Astrocyte (in vitro differentiated cells and primary cell): ENCODE measurements around the gene AMFR. TPM values are rescaled to one million over a fixed set of nuclear protein-coding genes. Genes with fewer than 3 reads are reported as not detected.

ENCODE experiments used
- DNase-seq: peaks from one replicate; pipeline ENCODE4 v3.0.0-alpha.2; 2010; ENCODE audit warnings: low read depth
- FAIRE-seq: peaks from 2 replicates; lab custom pipeline; 2011; peaks lifted over from hg19 to GRCh38; lab: Jason Lieb, UNC
- H2AFZ ChIP-seq: 2 replicates; pipeline ENCODE4 v1.6.0; 2012; ENCODE audit warnings: low read depth, low read length, inconsistent platforms
- H3K27ac ChIP-seq: 2 replicates; pipeline ENCODE4 v1.5.1; 2011; ENCODE audit warnings: low read depth, low read length, inconsistent platforms
- H3K27me3 ChIP-seq: 2 replicates; pipeline ENCODE4 v1.6.0; 2011; ENCODE audit warnings: low read length, inconsistent platforms; ENCODE audit not compliant: insufficient read depth
- H3K36me3 ChIP-seq: 2 replicates; pipeline ENCODE4 v1.5.1; 2011; ENCODE audit warnings: low read length, inconsistent platforms; ENCODE audit not compliant: insufficient read depth
- H3K4me1 ChIP-seq: 2 replicates; pipeline ENCODE4 v1.5.1; 2011; ENCODE audit warnings: low read length, inconsistent platforms; ENCODE audit not compliant: insufficient read depth
- H3K4me2 ChIP-seq: 2 replicates; pipeline ENCODE4 v1.6.0; 2012; ENCODE audit warnings: low read length, inconsistent platforms
- H3K4me3 ChIP-seq: 2 replicates; pipeline ENCODE4 v1.5.1; 2011; ENCODE audit warnings: low read depth, mild to moderate bottlenecking, low read length, inconsistent platforms; ENCODE audit not compliant: insufficient read depth
- H3K79me2 ChIP-seq: 2 replicates; pipeline ENCODE4 v1.6.0; 2012; ENCODE audit warnings: mild to moderate bottlenecking, low read length, inconsistent platforms; ENCODE audit not compliant: insufficient read depth
- H3K9ac ChIP-seq: 2 replicates; pipeline ENCODE4 v1.6.0; 2012; ENCODE audit warnings: mild to moderate bottlenecking, low read length, inconsistent platforms
- H3K9me3 ChIP-seq: 2 replicates; pipeline ENCODE4 v1.5.1; 2012; ENCODE audit warnings: low read depth, mild to moderate bottlenecking, low read length, inconsistent platforms; ENCODE audit not compliant: insufficient read depth
- H4K20me1 ChIP-seq: 2 replicates; pipeline ENCODE4 v1.6.0; 2012; ENCODE audit warnings: low read length, inconsistent platforms; ENCODE audit not compliant: insufficient read depth
- H3K27ac Mint-ChIP-seq: one replicate; pipeline ENCODE4 v1.8.0; 2021; ENCODE audit warnings: mild to moderate bottlenecking, mixed read lengths; ENCODE audit not compliant: unreplicated experiment
- H3K27me3 Mint-ChIP-seq: one replicate; pipeline ENCODE4 v1.8.0; 2021; ENCODE audit warnings: low read depth, mixed read lengths; ENCODE audit not compliant: unreplicated experiment
- H3K36me3 Mint-ChIP-seq: one replicate; pipeline ENCODE4 v1.8.0; 2021; ENCODE audit warnings: low read depth, mixed read lengths; ENCODE audit not compliant: unreplicated experiment
- H3K4me1 Mint-ChIP-seq: one replicate; pipeline ENCODE4 v1.8.0; 2021; ENCODE audit warnings: low read depth, mixed read lengths; ENCODE audit not compliant: unreplicated experiment
- H3K4me3 Mint-ChIP-seq: one replicate; pipeline ENCODE4 v1.8.0; 2021; ENCODE audit warnings: mild to moderate bottlenecking, moderate library complexity, mixed read lengths; ENCODE audit not compliant: unreplicated experiment
- H3K9me3 Mint-ChIP-seq: one replicate; pipeline ENCODE4 v1.8.0; 2021; ENCODE audit warnings: mild to moderate bottlenecking, mixed read lengths; ENCODE audit not compliant: unreplicated experiment
- EZH2 ChIP-seq: IDR thresholded peaks from 2 replicates; pipeline ENCODE4 v1.6.1; 2012; ENCODE audit warnings: mild to moderate bottlenecking, low read length, inconsistent platforms; ENCODE audit not compliant: insufficient read depth
- total RNA-seq: library from RNA; stranded (reverse); gene quantifications from 2 replicates; pipeline ENCODE4 v1.2.1, GENCODE V29; 2021
- TF ChIP-seq, protein P1 (sequence below): IDR thresholded peaks from 2 replicates; pipeline ENCODE4 v1.5.1; 2011; ENCODE audit warnings: low read depth, mild to moderate bottlenecking, inconsistent platforms, low read length, moderate library complexity; ENCODE audit not compliant: insufficient read depth

Gene AMFR
- total RNA-seq, 1 donor from 2014 or later, result 86.2 TPM

DNA sequence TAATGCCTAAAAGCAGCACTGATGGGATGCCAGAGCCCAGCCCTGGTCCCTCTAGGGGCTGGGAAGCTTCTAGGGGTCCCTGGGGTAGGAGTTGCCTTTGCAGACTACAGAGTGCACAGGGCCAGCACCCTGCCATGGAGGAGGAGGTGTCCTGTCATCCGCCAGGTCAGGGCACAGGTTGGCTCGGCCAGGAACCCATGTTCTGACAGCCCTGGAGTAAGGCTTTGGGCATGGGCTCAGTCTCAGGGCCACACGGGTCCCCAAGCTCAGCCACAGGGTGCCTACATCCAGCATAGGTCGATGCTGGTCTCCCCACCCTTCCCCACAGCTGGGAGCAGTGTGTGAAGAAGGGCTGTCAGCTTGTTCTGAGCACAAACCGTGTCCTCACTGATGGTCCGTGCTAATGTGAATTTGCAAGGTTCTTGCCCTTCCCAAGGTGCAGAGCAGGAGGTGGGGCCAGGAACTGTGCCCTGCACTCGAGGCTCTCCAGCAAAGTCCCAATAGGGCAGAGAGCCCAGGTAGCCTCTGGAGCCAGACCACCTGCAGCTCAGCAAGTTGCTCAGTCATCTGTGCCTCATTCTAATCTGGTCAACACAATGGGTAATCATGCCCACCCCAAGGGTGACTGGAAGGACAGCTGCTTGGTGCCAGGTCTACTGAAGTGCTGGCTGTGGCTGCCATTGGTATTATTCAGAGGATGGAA, 72.8 kb downstream of the AMFR start:
- H3K9ac ChIP-seq, result no peak overlapping the region
- peaks cover 20% of the 10 kb centered on the region for H3K27me3 Mint-ChIP-seq
- H3K27ac Mint-ChIP-seq, result no peak overlapping the region
- H2AFZ ChIP-seq, result no peak overlapping the region
- DNase-seq (no peak), FAIRE-seq (no peak)
- no peaks in the 10 kb centered on the region for H3K27me3 ChIP-seq
- H4K20me1 ChIP-seq, result no peaks in the 10 kb centered on the region
- H3K27ac ChIP-seq, result no peak overlapping the region
- peaks cover 9% of the 10 kb centered on the region for H3K4me1 Mint-ChIP-seq
- peaks cover 18% of the 10 kb centered on the region for H3K4me1 ChIP-seq
- H3K36me3 Mint-ChIP-seq, result no peaks in the 10 kb centered on the region
- no peak overlapping the region for H3K4me2 ChIP-seq
- H3K36me3 ChIP-seq, result no peaks in the 10 kb centered on the region
- H3K9me3 ChIP-seq, result no peaks in the 10 kb centered on the region
- TF ChIP-seq EZH2, result no peak
- TF ChIP-seq, protein P1, sequence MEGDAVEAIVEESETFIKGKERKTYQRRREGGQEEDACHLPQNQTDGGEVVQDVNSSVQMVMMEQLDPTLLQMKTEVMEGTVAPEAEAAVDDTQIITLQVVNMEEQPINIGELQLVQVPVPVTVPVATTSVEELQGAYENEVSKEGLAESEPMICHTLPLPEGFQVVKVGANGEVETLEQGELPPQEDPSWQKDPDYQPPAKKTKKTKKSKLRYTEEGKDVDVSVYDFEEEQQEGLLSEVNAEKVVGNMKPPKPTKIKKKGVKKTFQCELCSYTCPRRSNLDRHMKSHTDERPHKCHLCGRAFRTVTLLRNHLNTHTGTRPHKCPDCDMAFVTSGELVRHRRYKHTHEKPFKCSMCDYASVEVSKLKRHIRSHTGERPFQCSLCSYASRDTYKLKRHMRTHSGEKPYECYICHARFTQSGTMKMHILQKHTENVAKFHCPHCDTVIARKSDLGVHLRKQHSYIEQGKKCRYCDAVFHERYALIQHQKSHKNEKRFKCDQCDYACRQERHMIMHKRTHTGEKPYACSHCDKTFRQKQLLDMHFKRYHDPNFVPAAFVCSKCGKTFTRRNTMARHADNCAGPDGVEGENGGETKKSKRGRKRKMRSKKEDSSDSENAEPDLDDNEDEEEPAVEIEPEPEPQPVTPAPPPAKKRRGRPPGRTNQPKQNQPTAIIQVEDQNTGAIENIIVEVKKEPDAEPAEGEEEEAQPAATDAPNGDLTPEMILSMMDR, result no peak
- H3K79me2 ChIP-seq, result no peaks in the 10 kb centered on the region
- H3K4me3 ChIP-seq, result no peak overlapping the region
- no peaks in the 10 kb centered on the region for H3K9me3 Mint-ChIP-seq
- no peak overlapping the region for H3K4me3 Mint-ChIP-seq

DNA sequence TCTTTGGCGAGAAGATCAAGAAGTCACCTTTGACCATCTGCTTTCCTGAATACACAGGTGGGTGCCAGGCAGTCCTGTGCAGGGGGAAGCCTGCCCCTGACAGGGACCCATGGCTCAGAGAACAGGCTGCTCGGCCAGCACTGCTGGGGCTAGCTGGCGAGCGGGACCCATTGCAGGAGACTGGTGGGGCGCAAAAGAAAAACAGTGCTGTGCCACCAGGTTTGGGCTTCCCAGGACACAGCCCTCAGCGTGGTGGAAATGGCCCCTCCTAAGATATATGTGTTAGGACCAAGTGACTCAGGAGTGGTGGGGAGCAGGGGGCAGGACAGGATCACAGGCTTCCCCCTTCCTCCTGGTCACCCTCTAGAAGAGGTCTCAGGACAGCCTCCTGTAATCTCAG, 73.9 kb downstream of the AMFR start:
- H3K79me2 ChIP-seq, result no peaks in the 10 kb centered on the region
- H4K20me1 ChIP-seq, result no peaks in the 10 kb centered on the region
- H3K36me3 ChIP-seq, result no peaks in the 10 kb centered on the region
- H3K4me3 Mint-ChIP-seq, result no peak overlapping the region
- H3K9me3 ChIP-seq, result no peaks in the 10 kb centered on the region
- H2AFZ ChIP-seq, result no peak overlapping the region
- no peaks in the 10 kb centered on the region for H3K36me3 Mint-ChIP-seq
- no peaks in the 10 kb centered on the region for H3K27me3 ChIP-seq
- no peaks in the 10 kb centered on the region for H3K9me3 Mint-ChIP-seq
- no peak for TF ChIP-seq EZH2
- TF ChIP-seq, protein P1, result no peak
- FAIRE-seq, result no peak
- no peak for DNase-seq
- H3K9ac ChIP-seq, result no peak overlapping the region
- peaks cover 3% of the 10 kb centered on the region for H3K4me1 Mint-ChIP-seq
- H3K27me3 Mint-ChIP-seq, result peaks cover 21% of the 10 kb centered on the region
- H3K27ac Mint-ChIP-seq, result no peak overlapping the region
- H3K4me2 ChIP-seq, result no peak overlapping the region
- no peak overlapping the region for H3K27ac ChIP-seq
- H3K4me3 ChIP-seq, result no peak overlapping the region
- H3K4me1 ChIP-seq, result peaks cover 8% of the 10 kb centered on the region
